ENCODE results near the gene COL15A1.

Gene COL15A1

GRCh38 chr9:99019510-99020331 lies 76.0 kb downstream of the COL15A1 start:
- FAIRE-seq, result no peak

- FAIRE-seq, result no peak
Measured at GRCh38 chr9:99020786-99021436, 77.2 kb downstream of the COL15A1 start.

- no peak for FAIRE-seq
Measured at GRCh38 chr9:99021512-99021911, 77.8 kb downstream of the COL15A1 start.

GRCh38 chr9:99023231-99023630 lies 79.5 kb downstream of the COL15A1 start:
- no peak for FAIRE-seq

GRCh38 chr9:99023831-99024230 lies 80.1 kb downstream of the COL15A1 start:
- FAIRE-seq, result no peak

GRCh38 chr9:99024959-99025358 lies 81.3 kb downstream of the COL15A1 start:
- FAIRE-seq, result no peak

GRCh38 chr9:99025616-99026270 lies 82.0 kb downstream of the COL15A1 start:
- FAIRE-seq, result no peak

GRCh38 chr9:99026271-99026955 lies 82.7 kb downstream of the COL15A1 start:
- FAIRE-seq, result no peak

- FAIRE-seq, result no peak
Measured at GRCh38 chr9:99026956-99027298, 83.2 kb downstream of the COL15A1 start.

GRCh38 chr9:99027443-99027842 lies 83.7 kb downstream of the COL15A1 start:
- no peak for FAIRE-seq

- no peak for FAIRE-seq
Measured at GRCh38 chr9:99029083-99029645, 85.5 kb downstream of the COL15A1 start.

- no peak for FAIRE-seq
Measured at GRCh38 chr9:99030092-99030511, 86.4 kb downstream of the COL15A1 start.

- no peak for FAIRE-seq
Measured at GRCh38 chr9:99030610-99031109, 87.0 kb downstream of the COL15A1 start.

- no peak for FAIRE-seq
Measured at GRCh38 chr9:99031319-99031718, 87.6 kb downstream of the COL15A1 start.

- no peak for FAIRE-seq
Measured at GRCh38 chr9:99031994-99032393, 88.3 kb downstream of the COL15A1 start.

GRCh38 chr9:99034149-99034548 lies 90.4 kb downstream of the COL15A1 start:
- no peak for FAIRE-seq

GRCh38 chr9:99035313-99035712 lies 91.6 kb downstream of the COL15A1 start:
- no peak for FAIRE-seq

- FAIRE-seq, result no peak
Measured at GRCh38 chr9:99037769-99038483, 94.2 kb downstream of the COL15A1 start.

GRCh38 chr9:99038484-99038820 lies 94.7 kb downstream of the COL15A1 start:
- no peak for FAIRE-seq

- FAIRE-seq, result no peak
Measured at GRCh38 chr9:99039505-99040182, 95.9 kb downstream of the COL15A1 start.

- no peak for FAIRE-seq
Measured at GRCh38 chr9:99040251-99040900, 96.7 kb downstream of the COL15A1 start.
